ENCODE measurements around the gene FADS2.

The FADS2 gene

DNA sequence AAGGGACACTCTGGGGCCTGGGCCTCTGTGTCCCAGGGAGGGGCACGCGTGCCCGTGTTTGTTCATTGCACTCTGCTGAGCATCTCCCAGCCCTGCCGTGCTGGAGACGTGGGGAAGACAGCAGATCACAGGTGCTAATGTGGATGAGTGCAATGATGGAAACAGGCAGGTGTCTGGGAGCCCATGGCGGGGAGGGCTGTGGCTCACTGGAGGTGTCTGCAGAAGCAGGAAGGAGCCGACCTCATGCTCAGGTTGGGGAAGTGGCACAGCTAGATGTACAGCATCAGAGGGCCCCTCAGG lies 43.6 kb upstream of the FADS2 start:
- H3K4me1 ChIP-seq (ENCODE audit: control insufficient read depth, insufficient read depth, low read length, poor library complexity, severe bottlenecking): peaks cover 25% of the 10 kb centered on the region
- H3K36me3 ChIP-seq (ENCODE audit: control insufficient read depth, insufficient read depth, low read length): peaks cover 95% of the 10 kb centered on the region
- no peak overlapping the region for H3K4me3 ChIP-seq (ENCODE audit: extremely low read depth, insufficient read depth, low read length, poor library complexity, severe bottlenecking)
- WGBS, 2 experiments (ENCODE audit: insufficient coverage in 2 of 2): 85 to 93% methylated on average over 4 to 6 of the region's 7 CpGs
- H3K27ac ChIP-seq (ENCODE audit: low read depth, low read length, severe bottlenecking): peak overlapping the region; percentile 53
- no peaks in the 10 kb centered on the region for H3K9me3 ChIP-seq (ENCODE audit: control insufficient read depth, low read length)

DNA sequence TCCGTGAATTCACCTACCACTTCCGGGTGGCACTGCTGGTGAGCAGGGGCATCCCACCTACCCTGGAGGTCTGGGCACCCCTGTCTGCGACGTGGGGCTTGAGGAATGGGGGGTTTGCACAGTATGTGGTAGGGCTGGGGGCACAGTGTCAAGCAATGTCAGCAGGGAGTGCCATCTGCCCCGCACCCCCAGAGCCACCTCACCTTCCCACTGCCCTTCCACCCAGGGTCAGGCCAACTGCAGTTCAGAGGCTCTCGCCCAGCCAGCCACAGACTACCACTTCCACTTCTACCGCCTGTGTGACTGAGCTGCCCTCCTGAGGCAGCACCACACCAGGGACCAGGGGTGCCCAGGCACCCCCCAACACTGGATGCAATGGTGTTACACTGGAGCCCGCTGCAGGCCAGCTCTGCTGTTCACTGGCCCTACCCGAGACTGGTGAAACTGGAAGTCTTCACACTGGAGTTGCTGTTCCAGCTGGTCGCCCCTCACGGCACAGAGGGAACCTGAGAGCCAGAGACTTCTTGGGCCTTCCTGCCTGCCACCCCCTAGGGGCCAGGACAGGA lies 42.2 kb upstream of the FADS2 start:
- no peak overlapping the region for H3K4me3 ChIP-seq (ENCODE audit: extremely low read depth, insufficient read depth, low read length, poor library complexity, severe bottlenecking)
- H3K4me1 ChIP-seq (ENCODE audit: control insufficient read depth, insufficient read depth, low read length, poor library complexity, severe bottlenecking): peaks cover 25% of the 10 kb centered on the region
- WGBS, 2 experiments (ENCODE audit: insufficient coverage in 2 of 2): 99 to 100% methylated on average over 8 of the region's 11 CpGs
- H3K9me3 ChIP-seq (ENCODE audit: control insufficient read depth, low read length): no peaks in the 10 kb centered on the region
- no peak overlapping the region for H3K27ac ChIP-seq (ENCODE audit: low read depth, low read length, severe bottlenecking)
- H3K36me3 ChIP-seq (ENCODE audit: control insufficient read depth, insufficient read depth, low read length): peaks cover 93% of the 10 kb centered on the region

DNA sequence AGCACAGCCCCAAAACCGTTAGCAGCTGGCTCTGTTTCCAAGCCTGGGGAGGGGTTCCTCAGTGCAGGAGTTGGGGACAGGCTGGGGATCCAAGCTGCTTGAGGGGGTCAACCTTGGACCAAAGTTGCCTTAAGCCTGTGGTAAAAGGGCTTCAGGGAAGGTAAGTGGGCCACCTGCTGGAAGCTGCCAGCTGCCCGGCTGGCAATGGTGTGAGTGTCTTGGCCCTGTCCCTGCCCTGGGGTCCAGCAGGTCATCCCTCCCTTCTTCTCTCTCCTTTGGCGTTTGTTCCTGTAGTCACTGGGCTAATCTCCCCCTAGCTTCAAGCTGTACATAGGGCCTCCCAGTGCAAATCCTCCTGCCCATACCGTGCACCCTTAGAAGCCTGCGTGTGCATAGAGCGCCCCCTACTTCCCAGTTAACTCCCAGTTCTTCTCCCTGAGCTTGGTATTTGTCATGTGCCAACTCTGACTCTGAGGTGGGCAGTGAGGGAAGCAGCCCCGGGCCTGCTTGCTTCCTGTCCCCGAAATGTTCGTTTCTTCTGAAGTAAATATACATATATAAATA lies 40.1 kb upstream of the FADS2 start:
- H3K4me1 ChIP-seq (ENCODE audit: control insufficient read depth, insufficient read depth, low read length, poor library complexity, severe bottlenecking): peaks cover 15% of the 10 kb centered on the region
- no peak overlapping the region for H3K4me3 ChIP-seq (ENCODE audit: extremely low read depth, insufficient read depth, low read length, poor library complexity, severe bottlenecking)
- no peak overlapping the region for H3K27ac ChIP-seq (ENCODE audit: low read depth, low read length, severe bottlenecking)
- WGBS, 2 experiments (ENCODE audit: insufficient coverage in 2 of 2): 65 to 90% methylated on average over 3 to 6 of the region's 9 CpGs
- H3K9me3 ChIP-seq (ENCODE audit: control insufficient read depth, low read length): no peaks in the 10 kb centered on the region
- peaks cover 76% of the 10 kb centered on the region for H3K36me3 ChIP-seq (ENCODE audit: control insufficient read depth, insufficient read depth, low read length)

DNA sequence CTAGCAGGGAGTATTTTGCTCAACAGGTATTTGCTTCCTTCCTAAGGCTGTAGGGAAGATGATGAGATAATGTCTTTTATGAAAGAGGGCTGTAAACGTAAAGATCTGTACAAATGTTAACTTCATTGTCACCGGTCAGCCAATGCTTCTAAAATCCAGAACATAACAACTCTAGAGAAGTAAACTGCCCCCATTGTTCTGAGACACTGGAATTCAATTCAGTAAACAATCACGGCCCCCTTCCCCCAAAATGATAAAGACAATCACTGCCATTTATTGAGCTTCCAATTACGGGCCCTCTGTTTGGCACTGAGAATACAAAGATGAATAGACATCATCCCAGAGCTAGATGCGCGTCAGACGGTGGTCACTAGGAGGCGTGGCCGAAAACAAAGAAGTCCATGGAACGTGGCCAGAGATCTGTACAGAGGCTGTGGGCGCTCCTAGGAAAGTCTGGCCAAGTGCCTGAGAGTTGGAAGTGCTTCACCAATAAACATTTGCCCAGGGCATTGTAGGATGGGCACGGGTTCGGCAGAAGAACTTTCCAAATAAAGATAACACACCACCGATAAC lies 36.3 kb upstream of the FADS2 start:
- H3K4me3 ChIP-seq (ENCODE audit: extremely low read depth, insufficient read depth, low read length, poor library complexity, severe bottlenecking): peak overlapping the region; percentile 90
- H3K36me3 ChIP-seq (ENCODE audit: control insufficient read depth, insufficient read depth, low read length): peaks cover 61% of the 10 kb centered on the region
- peaks cover 3% of the 10 kb centered on the region for H3K4me1 ChIP-seq (ENCODE audit: control insufficient read depth, insufficient read depth, low read length, poor library complexity, severe bottlenecking)
- H3K9me3 ChIP-seq (ENCODE audit: control insufficient read depth, low read length): no peaks in the 10 kb centered on the region
- H3K27ac ChIP-seq (ENCODE audit: low read depth, low read length, severe bottlenecking): peak overlapping the region; percentile 98
- 6 to 10% methylated on average over 10 to 13 of the region's 14 CpGs for WGBS, 2 experiments (ENCODE audit: insufficient coverage in 2 of 2)

DNA sequence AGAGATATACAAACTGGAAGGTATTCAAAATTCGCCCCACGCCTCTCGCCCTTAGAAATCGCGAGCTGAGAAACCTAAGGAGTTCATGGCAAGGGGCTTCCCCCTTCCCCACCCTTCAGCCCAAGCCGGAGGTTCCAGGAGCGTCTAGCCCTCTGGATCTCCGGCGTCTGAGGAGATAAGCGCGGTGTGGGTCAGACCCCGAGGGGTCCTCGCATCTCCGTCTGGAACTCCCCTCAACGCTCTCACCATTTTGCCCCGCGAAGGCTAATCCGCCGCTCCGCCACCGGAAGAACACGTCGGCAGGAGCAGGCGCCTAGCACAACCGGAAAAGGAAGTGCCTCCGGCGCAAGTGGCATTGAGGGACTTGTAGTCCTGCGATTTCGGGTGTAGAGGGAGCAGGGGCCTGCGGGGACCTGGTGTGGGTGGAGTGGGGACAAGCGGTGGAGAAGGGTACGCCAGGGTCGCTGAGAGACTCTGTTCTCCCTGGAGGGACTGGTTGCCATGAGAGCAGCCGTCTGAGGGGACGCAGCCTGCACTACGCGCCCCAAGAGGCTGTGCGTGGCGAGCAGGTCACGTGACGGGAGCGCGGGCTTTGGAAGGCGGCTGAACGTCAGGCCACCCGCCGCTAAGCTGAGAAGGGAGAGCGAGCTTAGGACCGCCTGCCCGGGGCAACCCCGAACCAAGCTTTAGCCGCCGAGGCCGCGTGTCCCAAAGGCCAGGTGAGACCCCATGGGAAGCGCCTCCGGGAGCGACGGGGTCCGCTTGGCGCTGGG lies 35.6 kb upstream of the FADS2 start, which contains the start of the genes FEN1 and TMEM258:
Gene FEN1, plus strand, starts transcription at position 602 of the 773 bp plus-strand sequence. CDS start 2,451 bp downstream, outside the sequence.
Gene TMEM258, minus strand, starts transcription at position 290 of the 773 bp plus-strand sequence. Its CDS starts 41 bp downstream, at position 249.
- Histone ChIP-seq H3K27ac (ENCODE audit: low read depth, low read length, severe bottlenecking) (peak within 1 kb of the TSS; percentile 98), H3K9me3 (ENCODE audit: control insufficient read depth, low read length) (no peaks in the 10 kb centered on the region), H3K4me1 (ENCODE audit: control insufficient read depth, insufficient read depth, low read length, poor library complexity, severe bottlenecking) (peaks cover 3% of the 10 kb centered on the region), H3K36me3 (ENCODE audit: control insufficient read depth, insufficient read depth, low read length) (peaks cover 57% of the 10 kb centered on the region), H3K4me3 (ENCODE audit: extremely low read depth, insufficient read depth, low read length, poor library complexity, severe bottlenecking) (peak within 1 kb of the TSS; percentile 90)
- WGBS, 2 experiments (ENCODE audit: insufficient coverage in 2 of 2): 0% methylated on average over 55 to 60 of the region's 61 CpGs

DNA sequence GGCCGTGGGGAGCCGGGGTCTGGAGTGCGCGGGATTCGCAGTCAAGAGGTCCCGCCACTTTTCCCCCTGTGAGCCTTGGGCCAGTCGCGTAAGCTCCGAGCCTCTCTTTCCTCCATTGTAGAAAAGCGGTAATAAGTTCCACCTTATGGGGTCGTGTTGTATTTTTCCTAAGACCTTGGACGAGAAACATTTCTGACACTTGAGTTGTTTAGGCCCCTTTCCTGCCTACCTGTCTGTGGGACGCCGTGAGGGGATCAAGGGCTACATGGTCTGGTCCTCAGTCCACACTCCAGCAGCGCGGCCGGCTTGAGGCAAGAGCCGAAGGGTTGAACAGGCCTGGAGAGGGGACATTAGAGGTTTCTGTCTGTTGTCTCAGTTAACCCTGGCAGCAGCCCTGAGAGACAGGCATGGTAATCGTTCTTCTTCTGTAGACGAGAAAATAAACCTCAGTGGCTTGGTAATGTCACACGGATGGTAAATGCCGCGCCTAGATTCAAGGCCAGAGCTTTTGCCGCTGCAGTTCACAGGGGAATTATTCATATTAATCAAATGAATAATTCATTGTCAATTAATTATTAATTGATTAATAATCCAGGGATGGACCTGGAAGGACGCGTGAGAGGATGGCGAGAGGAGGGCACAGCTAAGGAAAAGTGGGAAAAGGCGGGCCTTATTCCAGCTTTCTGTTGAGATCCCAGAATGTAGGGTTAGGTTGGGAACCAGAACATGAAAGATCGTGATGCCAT lies 34.8 kb upstream of the FADS2 start:
- H3K4me3 ChIP-seq (ENCODE audit: extremely low read depth, insufficient read depth, low read length, poor library complexity, severe bottlenecking): peak overlapping the region; percentile 90
- H3K4me1 ChIP-seq (ENCODE audit: control insufficient read depth, insufficient read depth, low read length, poor library complexity, severe bottlenecking): peaks cover 3% of the 10 kb centered on the region
- H3K36me3 ChIP-seq (ENCODE audit: control insufficient read depth, insufficient read depth, low read length): peaks cover 54% of the 10 kb centered on the region
- H3K9me3 ChIP-seq (ENCODE audit: control insufficient read depth, low read length): no peaks in the 10 kb centered on the region
- H3K27ac ChIP-seq (ENCODE audit: low read depth, low read length, severe bottlenecking): peak overlapping the region; percentile 98
- whole genome bisulfite sequencing, 2 experiments (ENCODE audit: insufficient coverage in 2 of 2): 7 to 8% methylated on average over 21 to 25 of the region's 29 CpGs

DNA sequence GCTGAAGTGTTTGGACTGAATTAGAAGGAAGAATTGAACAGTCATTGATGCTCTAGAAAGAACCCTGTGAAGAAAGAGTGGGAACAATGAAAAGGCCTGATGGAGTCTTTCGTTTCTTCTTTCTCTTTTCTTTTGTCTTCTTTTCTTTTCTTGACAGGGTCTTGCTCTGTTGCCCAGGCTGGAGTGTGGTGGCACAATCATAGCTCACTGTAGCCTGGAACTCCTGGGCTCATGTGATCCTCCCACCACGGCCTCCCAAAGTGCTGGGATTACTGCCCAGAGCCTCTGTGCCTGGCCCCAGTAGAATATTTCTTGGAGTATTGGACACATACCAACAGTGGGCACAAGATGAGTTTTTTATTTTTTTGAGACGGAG lies 34.3 kb upstream of the FADS2 start:
- Histone ChIP-seq H3K4me1 (ENCODE audit: control insufficient read depth, insufficient read depth, low read length, poor library complexity, severe bottlenecking) (no peaks in the 10 kb centered on the region), H3K9me3 (ENCODE audit: control insufficient read depth, low read length) (no peaks in the 10 kb centered on the region), H3K36me3 (ENCODE audit: control insufficient read depth, insufficient read depth, low read length) (peaks cover 53% of the 10 kb centered on the region), H3K4me3 (ENCODE audit: extremely low read depth, insufficient read depth, low read length, poor library complexity, severe bottlenecking) (peak overlapping the region; percentile 90), H3K27ac (ENCODE audit: low read depth, low read length, severe bottlenecking) (no peak overlapping the region)
- 81 to 89% methylated on average over 3 of the region's 3 CpGs for WGBS, 2 experiments (ENCODE audit: insufficient coverage in 2 of 2)

DNA sequence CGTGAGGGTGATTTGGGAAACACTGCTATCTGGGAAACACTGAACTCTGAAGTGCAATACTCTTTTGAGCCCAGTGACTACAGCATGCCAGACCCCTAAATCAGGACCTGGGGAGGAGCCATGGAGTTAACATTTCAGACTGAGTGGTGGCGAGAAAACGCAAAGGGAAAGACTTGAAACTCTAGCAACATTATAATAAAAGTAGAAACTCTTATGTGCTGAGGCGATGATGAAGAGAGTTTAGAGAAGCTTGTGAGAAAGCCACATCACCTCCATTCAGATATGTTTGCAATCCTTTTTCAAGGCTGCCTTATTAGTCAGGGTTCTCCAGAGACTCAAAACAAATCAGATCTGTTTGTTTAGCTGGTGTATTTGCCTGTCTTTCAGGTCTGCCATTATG lies 33.5 kb upstream of the FADS2 start:
- Histone ChIP-seq H3K4me1 (ENCODE audit: control insufficient read depth, insufficient read depth, low read length, poor library complexity, severe bottlenecking) (no peaks in the 10 kb centered on the region), H3K36me3 (ENCODE audit: control insufficient read depth, insufficient read depth, low read length) (peaks cover 53% of the 10 kb centered on the region), H3K4me3 (ENCODE audit: extremely low read depth, insufficient read depth, low read length, poor library complexity, severe bottlenecking) (no peak overlapping the region), H3K27ac (ENCODE audit: low read depth, low read length, severe bottlenecking) (no peak overlapping the region), H3K9me3 (ENCODE audit: control insufficient read depth, low read length) (no peaks in the 10 kb centered on the region)
- 89 to 100% methylated on average over 1 of the region's 4 CpGs for WGBS, 2 experiments (ENCODE audit: insufficient coverage in 2 of 2)

DNA sequence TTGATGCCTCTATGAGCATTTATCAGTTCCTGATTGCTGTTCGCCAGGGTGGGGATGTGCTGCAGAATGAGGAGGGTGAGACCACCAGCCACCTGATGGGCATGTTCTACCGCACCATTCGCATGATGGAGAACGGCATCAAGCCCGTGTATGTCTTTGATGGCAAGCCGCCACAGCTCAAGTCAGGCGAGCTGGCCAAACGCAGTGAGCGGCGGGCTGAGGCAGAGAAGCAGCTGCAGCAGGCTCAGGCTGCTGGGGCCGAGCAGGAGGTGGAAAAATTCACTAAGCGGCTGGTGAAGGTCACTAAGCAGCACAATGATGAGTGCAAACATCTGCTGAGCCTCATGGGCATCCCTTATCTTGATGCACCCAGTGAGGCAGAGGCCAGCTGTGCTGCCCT lies 32.6 kb upstream of the FADS2 start:
- Histone ChIP-seq H3K27ac (ENCODE audit: low read depth, low read length, severe bottlenecking) (no peak overlapping the region), H3K4me1 (ENCODE audit: control insufficient read depth, insufficient read depth, low read length, poor library complexity, severe bottlenecking) (no peaks in the 10 kb centered on the region), H3K36me3 (ENCODE audit: control insufficient read depth, insufficient read depth, low read length) (peaks cover 53% of the 10 kb centered on the region), H3K4me3 (ENCODE audit: extremely low read depth, insufficient read depth, low read length, poor library complexity, severe bottlenecking) (no peak overlapping the region), H3K9me3 (ENCODE audit: control insufficient read depth, low read length) (no peaks in the 10 kb centered on the region)
- 94% methylated on average over 12 of the region's 12 CpGs for WGBS, 2 experiments (ENCODE audit: insufficient coverage in 2 of 2)

DNA sequence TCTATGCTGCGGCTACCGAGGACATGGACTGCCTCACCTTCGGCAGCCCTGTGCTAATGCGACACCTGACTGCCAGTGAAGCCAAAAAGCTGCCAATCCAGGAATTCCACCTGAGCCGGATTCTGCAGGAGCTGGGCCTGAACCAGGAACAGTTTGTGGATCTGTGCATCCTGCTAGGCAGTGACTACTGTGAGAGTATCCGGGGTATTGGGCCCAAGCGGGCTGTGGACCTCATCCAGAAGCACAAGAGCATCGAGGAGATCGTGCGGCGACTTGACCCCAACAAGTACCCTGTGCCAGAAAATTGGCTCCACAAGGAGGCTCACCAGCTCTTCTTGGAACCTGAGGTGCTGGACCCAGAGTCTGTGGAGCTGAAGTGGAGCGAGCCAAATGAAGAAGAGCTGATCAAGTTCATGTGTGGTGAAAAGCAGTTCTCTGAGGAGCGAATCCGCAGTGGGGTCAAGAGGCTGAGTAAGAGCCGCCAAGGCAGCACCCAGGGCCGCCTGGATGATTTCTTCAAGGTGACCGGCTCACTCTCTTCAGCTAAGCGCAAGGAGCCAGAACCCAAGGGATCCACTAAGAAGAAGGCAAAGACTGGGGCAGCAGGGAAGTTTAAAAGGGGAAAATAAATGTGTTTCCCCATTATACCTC lies 32.1 kb upstream of the FADS2 start:
- H3K4me1 ChIP-seq (ENCODE audit: control insufficient read depth, insufficient read depth, low read length, poor library complexity, severe bottlenecking): no peaks in the 10 kb centered on the region
- 97 to 98% methylated on average over 16 to 18 of the region's 18 CpGs for WGBS, 2 experiments (ENCODE audit: insufficient coverage in 2 of 2)
- no peak overlapping the region for H3K27ac ChIP-seq (ENCODE audit: low read depth, low read length, severe bottlenecking)
- peaks cover 54% of the 10 kb centered on the region for H3K36me3 ChIP-seq (ENCODE audit: control insufficient read depth, insufficient read depth, low read length)
- no peaks in the 10 kb centered on the region for H3K9me3 ChIP-seq (ENCODE audit: control insufficient read depth, low read length)
- no peak overlapping the region for H3K4me3 ChIP-seq (ENCODE audit: extremely low read depth, insufficient read depth, low read length, poor library complexity, severe bottlenecking)
